ENCODE measurements around the gene GAS2L2.

Gene GAS2L2

DNA sequence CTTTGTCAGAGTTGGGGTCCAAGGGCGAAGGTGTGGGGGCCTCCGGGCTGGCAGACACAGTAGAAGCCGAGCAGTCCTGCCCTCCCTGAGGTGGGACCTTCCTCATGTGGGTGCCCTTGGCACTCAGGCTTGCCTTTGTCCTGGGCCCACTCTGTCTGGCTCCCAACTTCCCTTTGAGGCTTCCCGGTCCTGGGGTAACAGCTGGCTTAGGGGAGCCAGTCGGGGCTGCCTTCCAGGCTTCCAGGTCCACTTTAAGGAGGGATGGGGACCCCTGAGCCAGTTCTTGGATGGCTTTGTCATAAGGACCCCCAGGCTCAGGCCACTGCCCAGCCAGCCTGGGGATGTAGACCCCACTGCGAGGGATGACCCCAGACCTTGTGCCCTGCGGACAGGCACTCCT is 7.8 kb downstream of the GAS2L2 start:
- no peak for DNase-seq

DNA sequence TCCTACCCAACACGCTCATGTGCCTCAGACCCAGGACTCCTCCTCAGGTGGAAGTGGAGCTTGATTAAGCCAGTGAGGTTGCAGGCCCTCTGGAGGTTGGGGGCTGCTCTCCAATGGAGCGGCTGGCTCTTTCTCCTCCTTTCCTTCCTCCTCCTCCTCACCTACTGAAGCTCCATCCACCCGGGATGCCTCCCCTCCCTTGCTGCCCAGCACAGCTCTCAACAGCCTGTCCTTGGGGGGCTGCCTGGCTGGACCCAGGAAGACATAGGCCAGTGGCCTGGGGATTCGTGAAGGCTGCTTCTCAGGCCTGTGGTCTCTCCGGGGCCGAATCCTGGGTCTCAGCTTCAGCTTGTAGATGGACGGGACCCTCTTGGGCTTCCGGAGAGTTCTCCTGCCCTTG is 8.2 kb downstream of the GAS2L2 start:
- no peak for DNase-seq

DNA sequence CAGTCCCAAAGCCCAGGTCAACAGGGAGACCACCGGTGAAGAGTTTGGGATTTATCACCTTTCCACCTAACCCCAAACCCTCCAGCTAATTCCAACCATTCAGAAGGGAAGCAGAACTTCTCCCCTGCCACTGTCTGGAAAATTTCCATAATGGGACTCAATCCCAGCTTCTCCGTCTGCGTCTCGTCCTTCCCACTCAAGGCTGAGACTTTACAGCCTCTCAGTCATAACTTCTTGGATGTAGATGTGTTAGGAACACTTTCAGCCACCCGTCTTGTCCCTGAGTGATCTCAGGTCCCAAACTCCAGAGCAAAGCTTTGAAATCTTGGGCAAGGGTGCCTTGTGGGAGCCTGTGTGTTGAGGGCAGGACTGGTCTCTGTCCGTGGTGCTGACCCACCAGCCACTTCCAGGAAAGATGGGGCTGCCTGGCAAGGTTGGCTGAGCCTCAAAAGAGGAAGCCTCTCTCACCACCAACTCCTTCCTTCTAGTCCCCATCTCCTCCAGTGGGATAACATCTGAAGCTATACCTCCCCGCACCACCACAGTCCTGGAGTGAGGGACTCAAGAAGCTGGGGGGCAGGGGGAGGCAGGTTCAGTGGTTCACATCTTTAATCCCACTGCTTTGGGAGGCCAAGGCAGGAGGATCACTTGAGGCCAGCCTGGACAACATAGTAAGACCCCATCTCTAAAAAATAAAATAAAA is 9.3 kb downstream of the GAS2L2 start:
- DNase-seq = no peak

DNA sequence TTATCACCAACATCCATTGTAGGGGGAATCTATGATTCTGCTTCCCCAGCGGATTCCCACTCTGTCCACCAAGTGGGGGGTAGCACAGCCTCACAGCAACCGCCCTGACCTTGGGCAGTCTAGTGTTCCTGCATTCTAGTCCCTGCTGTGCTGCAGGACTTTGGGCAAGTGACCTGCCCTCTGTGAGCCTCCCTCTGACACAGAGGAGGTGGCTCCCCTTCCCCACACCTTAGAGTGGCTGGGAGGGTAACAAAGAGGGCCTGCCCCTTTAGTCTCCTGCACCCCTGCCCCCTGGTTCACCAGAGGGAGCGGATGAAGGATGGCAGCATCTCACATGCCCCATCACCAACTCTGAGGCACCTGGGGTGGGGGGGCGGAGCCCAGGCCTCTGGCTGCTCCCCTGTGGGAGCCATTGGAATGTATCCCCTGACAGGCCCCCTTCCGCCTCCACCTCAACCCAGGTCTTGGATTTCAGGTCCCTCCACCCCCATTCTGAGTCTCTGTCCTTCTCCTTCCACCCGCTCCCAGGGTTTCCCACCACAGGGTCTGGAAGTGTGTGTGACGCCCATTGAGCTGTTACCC is 10.1 kb downstream of the GAS2L2 start:
- no peak for DNase-seq

DNA sequence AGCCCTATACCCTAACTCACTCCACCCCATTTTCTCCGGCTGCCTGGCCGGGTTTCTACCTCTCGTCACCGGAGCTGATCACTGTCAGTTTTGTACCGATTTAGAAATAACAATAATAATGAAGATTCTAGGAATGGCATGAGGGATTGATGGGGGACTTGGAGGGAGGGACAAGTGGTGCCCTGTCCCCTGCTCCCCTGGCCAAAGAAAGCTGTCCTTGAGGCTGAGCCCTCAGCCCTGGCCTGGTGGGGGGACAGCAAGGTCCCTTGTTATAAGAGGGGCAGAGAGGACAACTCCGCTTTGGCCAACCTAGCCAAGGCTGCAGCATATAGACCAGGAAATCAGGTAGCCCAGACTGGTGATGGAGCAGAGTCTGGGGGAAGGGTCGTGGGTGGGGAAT is 10.5 kb downstream of the GAS2L2 start:
- no peak for DNase-seq

DNA sequence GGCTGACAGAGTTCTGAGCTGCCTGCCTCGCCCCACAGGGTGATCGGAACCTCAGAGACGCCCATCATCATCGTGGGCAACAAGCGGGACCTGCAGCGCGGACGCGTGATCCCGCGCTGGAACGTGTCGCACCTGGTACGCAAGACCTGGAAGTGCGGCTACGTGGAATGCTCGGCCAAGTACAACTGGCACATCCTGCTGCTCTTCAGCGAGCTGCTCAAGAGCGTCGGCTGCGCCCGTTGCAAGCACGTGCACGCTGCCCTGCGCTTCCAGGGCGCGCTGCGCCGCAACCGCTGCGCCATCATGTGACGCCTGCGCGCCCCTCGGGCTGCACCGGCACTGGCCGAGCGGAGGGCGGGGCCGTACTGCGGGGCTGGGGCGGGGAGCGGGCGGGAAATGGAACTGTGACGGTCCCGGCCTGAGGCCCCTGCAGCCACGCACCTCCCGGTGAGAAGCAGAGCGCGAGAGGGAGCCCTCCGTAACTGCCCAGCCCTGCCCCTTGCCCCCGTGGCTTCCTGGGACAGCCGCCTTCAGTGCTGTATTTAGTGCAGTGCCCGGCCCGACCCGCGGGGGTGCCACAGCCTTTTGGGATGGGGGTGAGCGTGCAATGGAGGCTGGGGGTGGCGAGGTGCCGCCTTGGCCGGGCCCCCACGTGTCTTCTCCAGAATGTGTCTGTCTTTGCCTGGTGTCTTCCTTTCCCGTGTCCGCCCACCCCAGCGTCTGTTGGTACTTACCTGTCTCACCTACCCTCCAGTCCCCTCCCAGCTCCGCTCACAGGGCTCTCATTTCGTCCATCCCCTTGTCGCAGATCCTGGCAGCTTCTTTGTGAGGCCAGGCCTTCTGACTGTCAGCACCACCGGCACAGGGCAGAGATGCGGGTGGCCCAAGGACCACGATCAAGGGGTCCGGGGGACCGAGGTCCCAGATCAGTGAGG is 11.8 kb downstream of the GAS2L2 start:
- no peak for DNase-seq

DNA sequence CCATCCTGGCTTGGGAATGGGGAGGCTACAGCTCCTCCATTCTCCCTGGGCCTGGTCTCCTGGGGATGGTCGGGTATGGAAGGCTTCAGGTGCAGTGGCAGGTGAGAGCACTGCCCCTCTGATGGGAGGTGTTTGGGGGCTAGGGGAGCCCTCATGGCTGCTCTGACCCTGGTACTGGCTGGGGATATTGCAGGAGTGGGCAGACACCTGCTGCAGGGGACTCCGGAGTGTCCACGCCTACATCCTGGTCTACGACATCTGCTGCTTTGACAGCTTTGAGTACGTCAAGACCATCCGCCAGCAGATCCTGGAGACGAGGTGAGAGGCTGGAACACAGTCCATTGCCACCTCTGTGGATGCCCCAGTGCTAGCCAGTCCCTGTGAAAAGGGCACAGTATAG is 12.8 kb downstream of the GAS2L2 start:
- no peak for DNase-seq

DNA sequence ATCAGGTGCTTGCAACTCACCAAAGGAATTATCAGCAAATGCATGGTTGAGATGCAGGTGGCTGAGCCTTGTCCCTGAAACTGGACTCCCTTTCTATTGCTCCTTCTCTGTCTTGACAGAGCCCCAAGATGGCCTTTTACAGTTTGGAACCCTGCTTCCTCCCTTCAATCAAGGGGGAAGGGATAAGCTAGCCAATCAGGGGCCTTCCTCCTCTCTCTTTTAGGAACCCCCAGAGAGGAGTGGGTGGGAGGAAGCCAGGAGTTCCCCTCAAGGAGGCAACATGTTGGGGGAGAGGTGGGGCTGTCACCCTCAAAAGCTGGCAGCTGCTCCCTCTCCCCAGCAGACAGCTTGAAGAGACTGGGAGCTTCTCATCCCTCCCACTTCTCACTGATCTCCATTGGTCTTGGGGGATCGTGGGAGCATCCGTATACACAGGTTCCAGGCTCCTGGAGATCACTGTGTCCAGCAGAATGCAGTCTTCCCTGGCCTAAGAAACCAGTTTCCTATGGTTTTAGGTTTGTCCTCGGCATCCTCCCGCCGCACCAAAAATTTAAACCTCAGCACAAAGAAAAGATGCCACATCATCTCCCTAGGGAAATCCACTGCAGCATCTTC is 14.4 kb downstream of the GAS2L2 start:
- no peak for DNase-seq

DNA sequence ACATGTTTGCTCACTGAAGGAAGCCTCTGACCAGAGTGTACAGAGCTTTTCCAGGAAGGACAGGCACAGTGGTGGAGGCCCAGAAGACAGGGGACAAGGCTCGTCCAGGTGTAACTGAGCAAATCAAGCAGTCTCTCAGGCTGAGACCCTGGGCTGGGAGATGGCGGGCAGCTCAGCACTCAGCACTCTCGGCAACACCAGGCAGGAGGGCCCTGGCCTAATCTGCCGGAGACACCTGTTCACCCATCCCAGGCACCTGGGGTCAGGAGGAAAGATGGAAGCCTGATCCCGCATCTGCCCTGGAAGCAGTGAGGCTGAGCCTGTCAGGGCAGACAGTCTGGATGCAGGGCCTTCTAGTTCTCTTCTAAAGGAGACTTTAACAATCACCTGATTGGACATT is 16.8 kb downstream of the GAS2L2 start:
- no peak for DNase-seq

DNA sequence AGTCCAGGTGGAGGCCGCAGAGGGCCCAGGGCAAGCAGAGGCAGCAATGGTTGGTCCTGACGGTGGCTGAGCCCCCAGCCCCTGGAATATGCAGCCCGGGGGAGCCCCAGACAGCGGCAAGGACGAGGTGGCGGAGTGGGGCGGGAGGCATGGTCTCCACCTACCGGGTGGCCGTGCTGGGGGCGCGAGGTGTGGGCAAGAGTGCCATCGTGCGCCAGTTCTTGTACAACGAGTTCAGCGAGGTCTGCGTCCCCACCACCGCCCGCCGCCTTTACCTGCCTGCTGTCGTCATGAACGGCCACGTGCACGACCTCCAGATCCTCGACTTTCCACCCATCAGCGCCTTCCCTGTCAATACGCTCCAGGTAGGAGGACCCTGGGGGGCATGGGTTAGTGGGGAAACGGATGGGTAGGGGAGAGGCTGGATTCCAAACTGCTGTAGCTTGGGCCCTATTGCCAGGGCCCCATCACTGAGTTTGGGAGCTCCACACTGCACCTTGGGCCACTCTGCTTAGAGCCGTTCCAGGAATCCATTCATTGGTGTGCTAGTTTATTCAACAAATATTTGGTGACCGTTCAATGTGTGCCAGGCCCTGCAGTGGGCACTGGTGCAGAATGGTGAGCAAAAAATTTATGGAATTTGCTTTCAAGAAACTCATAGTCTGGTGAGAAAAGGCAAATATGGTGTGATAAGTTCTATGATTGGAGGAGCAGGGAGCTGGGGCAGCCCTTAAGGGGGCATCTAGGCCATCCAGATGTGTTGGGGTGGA is 17.8 kb downstream of the GAS2L2 start:
- DNase-seq = no peak

DNA sequence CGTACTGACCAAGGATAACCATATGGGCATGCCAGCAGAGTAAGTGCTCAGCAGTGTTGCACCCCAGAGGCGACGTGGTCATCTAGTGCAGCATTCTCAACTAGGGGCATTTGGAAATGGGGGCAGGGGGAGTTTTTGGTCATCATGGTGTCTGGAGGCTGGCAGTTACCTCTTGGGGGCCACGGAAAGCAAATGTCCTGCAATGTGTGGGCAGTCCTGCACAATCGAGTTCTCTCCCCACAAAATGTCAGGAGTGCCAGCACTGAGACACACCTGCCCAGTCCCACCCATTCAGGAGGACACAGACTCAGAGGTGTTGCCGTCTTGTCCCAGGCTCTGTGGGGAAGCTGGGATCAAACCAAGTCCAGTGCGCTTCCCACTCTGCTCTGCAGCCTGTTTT is 18.6 kb downstream of the GAS2L2 start:
- DNase-seq = no peak

DNA sequence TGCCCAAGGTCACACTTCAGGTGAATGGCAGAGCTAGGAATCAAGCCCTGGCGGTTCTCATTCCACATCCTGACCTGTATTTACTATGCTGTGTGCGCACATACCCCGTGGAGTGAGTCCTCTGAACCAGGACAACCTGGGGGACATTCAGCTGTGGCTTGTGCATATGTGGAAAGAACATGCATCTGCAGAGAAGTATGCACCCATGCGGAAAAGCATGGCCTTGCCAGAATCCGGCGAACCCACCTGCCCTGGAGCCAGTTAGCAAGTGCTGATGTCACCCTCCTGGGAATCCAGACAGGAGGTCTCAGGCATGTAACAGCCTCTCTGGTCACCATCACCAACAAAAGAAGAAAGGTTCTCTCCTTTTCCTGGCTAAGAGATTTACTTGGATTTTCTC is 19.7 kb downstream of the GAS2L2 start:
- DNase-seq = no peak

DNA sequence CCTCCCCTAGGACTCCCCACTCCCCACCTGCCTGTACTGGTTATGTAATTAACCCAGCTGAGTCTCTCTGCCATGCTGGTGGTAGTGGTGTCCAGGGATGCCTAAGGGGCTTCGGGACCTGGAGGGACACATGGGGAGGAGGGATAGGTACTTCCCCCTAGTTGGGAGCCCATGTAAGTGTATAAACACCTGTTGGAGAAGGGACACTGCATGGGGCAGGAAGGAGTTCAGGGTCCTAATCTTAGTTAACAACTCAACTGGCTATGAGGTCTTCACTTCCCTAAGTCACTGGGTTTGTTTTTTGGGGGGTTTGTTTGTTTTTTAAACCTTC is 20.3 kb downstream of the GAS2L2 start:
- DNase-seq = no peak

DNA sequence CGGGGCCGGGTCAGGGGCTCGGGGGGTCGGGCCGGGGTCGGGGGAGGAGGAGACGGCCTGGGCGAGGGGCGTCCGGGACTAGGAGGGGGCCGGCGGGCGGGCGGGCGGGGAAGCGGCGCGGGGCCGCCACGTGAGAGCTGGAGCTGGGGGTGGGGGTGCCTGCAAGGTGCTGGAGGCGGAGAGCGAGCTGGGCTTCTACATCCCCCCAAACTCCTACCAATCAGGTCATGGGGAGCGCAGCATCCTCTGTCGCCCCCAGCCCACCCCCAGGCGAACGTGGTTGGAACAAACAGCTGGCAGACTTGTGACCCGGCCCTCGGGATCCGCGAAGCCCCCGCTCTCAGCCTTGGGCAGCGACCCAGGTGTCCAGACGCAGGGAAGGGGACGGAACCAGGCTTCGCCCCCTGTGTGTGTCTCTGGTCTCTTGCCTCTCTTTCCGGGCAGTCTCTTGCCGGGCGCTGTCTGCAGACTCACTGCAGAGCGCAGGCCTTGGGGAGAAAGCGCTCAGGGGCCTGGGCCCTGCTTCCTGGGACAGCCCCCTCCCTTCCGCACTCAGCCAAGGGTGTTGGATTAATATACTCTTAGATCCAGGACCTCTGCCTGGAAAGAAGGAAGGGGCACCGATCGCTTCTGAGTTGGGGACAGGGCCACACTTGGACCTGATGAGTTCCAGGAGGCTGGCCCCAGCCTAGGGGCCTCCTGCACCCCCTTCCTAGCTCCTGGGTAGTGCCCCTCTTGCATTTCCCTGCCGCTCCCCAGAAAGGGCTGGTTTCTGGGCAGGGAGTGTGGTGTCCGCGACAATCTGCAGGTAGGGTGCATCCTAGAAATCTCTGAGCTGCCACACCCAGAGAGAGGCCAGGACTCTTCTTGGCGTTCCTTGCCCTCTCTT is 20.9 kb downstream of the GAS2L2 start:
- DNase-seq = no peak

DNA sequence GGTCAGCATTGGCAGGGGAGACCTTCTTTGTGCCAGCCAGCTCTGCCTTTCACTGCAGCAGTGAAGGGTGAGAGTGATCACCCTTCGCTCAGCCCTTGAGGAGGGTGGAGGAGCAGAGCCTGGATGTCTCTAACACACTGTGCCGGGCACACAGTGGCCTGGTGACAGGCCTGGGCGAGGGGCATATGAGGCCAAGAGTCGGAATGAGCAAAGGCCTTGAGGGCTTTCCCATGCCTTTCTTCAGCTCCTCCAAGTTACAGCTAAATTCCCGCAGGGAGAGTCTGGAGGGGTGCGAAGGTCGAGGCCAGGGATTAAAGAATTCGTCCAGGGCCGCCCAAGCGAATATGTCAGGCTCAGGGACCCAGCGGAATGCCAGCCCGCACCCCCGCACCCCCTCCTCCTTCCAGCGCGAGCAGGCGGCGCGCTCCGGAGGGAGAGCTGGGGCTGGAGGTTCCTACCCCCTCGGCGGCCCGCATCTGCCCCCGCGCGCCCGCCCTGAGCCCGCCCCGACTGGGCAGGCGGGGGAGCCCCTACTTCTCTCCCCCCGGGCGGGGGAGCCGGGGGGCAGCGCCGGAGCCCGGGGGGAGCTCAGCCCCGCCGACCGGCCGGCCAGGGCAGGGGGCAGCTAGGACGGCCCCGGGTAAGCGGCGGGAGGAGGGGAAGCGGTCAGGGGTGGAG is 21.7 kb downstream of the GAS2L2 start, which contains the start of gene RASL10B:
RASL10B (plus strand) TSS at position 401 of the 678 bp plus-strand sequence. CDS start 3,546 bp downstream, outside the sequence.
- DNase-seq = peak; percentile 22

DNA sequence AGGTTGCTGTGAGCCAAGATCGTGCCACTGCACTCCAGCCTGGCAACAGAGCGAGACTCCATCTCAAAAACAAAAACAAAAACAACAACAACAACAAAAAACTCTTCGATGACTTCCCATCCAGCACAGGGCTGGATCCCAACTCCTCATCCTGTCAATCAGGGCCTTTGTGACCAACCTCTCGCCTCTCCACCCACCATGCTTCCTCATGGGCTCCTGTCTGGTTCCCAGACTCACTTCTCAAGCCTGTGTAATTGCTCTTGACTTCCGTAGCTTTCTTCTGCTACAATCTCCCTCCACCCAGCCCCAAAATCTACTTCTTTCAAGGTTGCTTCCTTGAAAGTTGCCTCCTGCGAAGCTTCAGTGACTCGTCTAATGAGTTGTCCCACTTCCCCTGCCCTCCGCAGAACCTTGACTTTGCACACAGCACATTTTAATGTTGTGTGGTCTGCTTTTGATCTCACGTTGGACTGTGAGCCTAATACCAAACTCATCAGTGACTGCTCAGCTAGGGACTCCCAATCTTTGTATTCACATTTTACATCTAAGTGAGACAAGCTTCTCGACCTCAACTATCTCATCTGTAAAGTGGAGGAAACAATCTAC is 22.5 kb downstream of the GAS2L2 start:
- DNase-seq = no peak

DNA sequence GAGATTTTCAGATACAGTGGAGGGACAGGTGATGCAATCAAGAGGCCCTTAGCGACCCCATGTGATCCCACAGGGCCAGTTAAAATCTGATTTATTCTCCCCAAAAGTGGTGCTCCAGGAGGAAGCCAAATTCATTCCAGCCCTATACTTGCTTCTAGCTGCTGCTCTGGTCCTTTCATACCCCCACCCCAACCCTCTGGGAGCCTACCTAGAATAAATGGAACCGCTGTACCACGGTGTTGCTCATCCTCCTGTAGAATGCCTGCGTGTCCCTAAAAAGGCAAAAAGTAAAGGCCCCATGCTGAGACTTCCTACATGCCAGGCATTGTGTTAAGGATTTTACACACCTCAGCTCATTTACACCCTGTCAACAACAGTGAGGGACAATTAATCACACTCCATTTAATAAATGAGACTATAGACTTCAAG is 23.6 kb downstream of the GAS2L2 start:
- DNase-seq = no peak

DNA sequence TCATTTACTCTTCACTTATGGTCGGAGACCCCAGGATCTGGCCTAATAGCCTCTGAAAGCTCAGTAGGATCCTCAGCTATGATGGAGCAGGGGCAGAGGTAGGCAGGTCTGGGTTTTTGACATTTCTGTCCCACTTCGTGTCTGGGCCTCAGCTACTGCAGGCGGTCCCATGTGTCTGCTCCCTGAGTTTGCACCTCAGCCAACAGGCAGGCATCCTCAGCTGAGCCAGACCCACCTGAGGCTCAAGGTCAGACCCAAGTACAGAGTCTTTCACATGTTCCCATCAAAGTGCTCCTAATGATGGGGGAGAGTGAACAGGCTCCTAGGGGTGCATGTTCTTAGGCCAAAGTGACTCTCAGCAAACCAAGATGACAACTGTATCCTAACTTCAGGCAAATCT is 24.5 kb downstream of the GAS2L2 start:
- DNase-seq = no peak

DNA sequence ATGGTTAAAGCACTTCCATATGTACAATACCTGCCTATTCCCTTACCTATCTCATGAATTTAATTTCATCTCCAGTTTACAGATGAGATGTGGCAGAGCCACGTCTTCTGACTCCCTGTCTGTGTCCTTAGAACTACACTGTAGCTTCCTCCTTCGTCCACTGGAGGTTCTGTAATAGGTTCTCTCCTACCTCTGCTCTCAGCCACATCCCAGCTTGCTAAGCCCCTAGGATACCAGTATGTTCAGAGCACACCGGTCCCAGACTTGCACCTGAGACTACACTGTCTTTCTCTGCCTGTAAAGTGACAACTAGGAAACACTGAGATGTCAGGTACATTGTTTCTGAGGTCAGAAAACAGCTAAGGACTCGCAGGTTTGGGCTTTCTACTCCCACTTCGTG is 25.4 kb downstream of the GAS2L2 start:
- no peak for DNase-seq

DNA sequence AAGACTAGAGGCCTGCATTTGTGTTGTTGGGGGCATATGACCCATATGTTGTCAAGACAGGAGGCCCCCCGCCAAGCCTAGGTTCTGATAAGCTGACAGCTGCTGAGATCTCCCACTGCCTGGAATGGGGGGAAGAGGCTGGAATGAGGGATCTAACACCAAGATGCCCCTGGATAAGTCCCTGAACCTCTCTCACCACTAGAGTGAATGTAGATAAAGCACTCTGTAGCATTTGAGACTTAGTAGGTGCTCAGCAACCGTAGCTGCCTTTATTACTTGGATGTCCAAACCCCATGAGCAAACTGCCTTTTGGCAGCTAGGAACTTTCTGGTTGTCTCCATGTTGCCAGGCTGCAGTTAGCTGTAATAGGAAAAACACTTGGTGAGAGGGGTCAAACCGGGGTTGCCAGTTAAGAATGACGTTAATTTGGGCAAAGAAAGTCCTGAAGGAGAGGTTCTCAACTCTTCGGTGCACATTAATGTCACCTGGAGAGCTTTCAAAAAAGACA is 26.0 kb downstream of the GAS2L2 start:
- no peak for DNase-seq
